OCI-LY7 (cell line): ENCODE data around the gene SOX5. TPM values are rescaled to one million over a fixed set of nuclear protein-coding genes. Genes with fewer than 3 reads are reported as not detected.

Experiments
- BruUV-seq: library from RNA; stranded (reverse); fragments of 400-500 nt; replicated peaks from 2 replicates; lab custom pipeline; 2021; lab: Mats Ljungman, UMichigan
- CTCF ChIA-PET: fragments of 300-600 bp; sonication (Branson Sonifier 250); formaldehyde crosslinking; loops from one replicate; lab custom pipeline; 2022; ENCODE audit warnings: antibody characterized with exemption; ENCODE audit not compliant: unreplicated experiment; lab: Charles Lee
- POLR2A ChIA-PET: fragments of 300-600 bp; sonication (Branson Sonifier 250); formaldehyde crosslinking; loops from one replicate; lab custom pipeline; 2022; ENCODE audit warnings: antibody characterized with exemption; lab: Charles Lee
- DNase-seq: peaks from one replicate; pipeline ENCODE4 v3.0.0-alpha.2; 2015; ENCODE audit warnings: low spot score
- H2AFZ ChIP-seq: fragments of 200-600 bp; sonication (generic), shearing (Covaris generic); 2 replicates; pipeline ENCODE4 v1.6.1; 2014; ENCODE audit warnings: mild to moderate bottlenecking, antibody characterized with exemption, low read length, moderate library complexity
- H3K27ac ChIP-seq: fragments of 200-600 bp; sonication (generic); 2 replicates; pipeline ENCODE4 v1.5.1; 2014; ENCODE audit warnings: mixed run types, low read depth, mild to moderate bottlenecking, moderate library complexity, low read length, inconsistent platforms; ENCODE audit not compliant: poor library complexity, severe bottlenecking
- H3K36me3 ChIP-seq: fragments of 200-600 bp; sonication (generic); 2 replicates; pipeline ENCODE4 v1.6.1; 2014; ENCODE audit warnings: mild to moderate bottlenecking, antibody characterized with exemption, low read length, moderate library complexity, mixed read lengths; ENCODE audit not compliant: insufficient read depth
- H3K4me1 ChIP-seq: fragments of 200-600 bp; sonication (generic); 2 replicates; pipeline ENCODE4 v1.5.1; 2014; ENCODE audit warnings: mild to moderate bottlenecking, low read length; ENCODE audit not compliant: insufficient read depth, poor library complexity, severe bottlenecking
- H3K4me2 ChIP-seq: fragments of 200-600 bp; sonication (generic); 2 replicates; pipeline ENCODE4 v1.6.1; 2014; ENCODE audit warnings: mild to moderate bottlenecking, low read length
- H3K4me3 ChIP-seq: fragments of 200-600 bp; sonication (generic); 2 replicates; pipeline ENCODE4 v1.5.1; 2014; ENCODE audit warnings: mild to moderate bottlenecking, low read depth, low read length; ENCODE audit not compliant: poor library complexity, severe bottlenecking
- H3K79me2 ChIP-seq: fragments of 200-600 bp; sonication (generic); 2 replicates; pipeline ENCODE4 v1.6.1; 2016; ENCODE audit warnings: low read depth, mild to moderate bottlenecking, low read length, moderate library complexity, mixed read lengths; ENCODE audit not compliant: insufficient read depth
- H3K9me2 ChIP-seq: fragments of 200-600 bp; sonication (generic); 2 replicates; pipeline ENCODE4 v1.6.1; 2016; ENCODE audit warnings: mild to moderate bottlenecking, low read length, mixed read lengths; ENCODE audit not compliant: insufficient read depth
- H3K9me3 ChIP-seq: fragments of 200-600 bp; sonication (generic); 2 replicates; pipeline ENCODE4 v1.6.1; 2014; ENCODE audit warnings: mild to moderate bottlenecking, mixed run types, low read length, mixed read lengths
- H4K20me1 ChIP-seq: fragments of 200-600 bp; sonication (generic); 2 replicates; pipeline ENCODE4 v1.6.1; 2014; ENCODE audit warnings: mild to moderate bottlenecking, antibody characterized with exemption, low read length, moderate library complexity, mixed read lengths; ENCODE audit not compliant: insufficient read depth
- EZH2phosphoT487 ChIP-seq: fragments of 200-600 bp; sonication (generic); IDR thresholded peaks from 2 replicates; pipeline ENCODE4 v1.6.1; 2018; ENCODE audit warnings: low read depth, borderline replicate concordance, mild to moderate bottlenecking, mixed run types, antibody characterized with exemption, low read length, moderate library complexity, mixed read lengths
- intact Hi-C: fragments of 100-400 bp; cut with micrococcal nuclease; formaldehyde crosslinking; loops from one replicate; pipeline ENCODE4 v1.10.0; 2022; ENCODE audit not compliant: unreplicated experiment
- total RNA-seq, 2 experiments: library from RNA; depleted of rRNA in 1 of 2; stranded (reverse); fragments of >200 nt in 1 of 2; shearing (Covaris generic) in 1 of 2; gene quantifications; 2 replicates each; pipeline ENCODE4 v1.2.3, GENCODE V29; 2014 to 2022
- TF ChIP-seq, protein P1 (sequence below): fragments of 200-600 bp; sonication (generic); conservative IDR thresholded peaks from 2 replicates; pipeline ENCODE4 v1.5.1; 2014; ENCODE audit warnings: mild to moderate bottlenecking, antibody characterized with exemption, low read length, moderate library complexity, mixed read lengths

SOX5 gene
- total RNA-seq, 2 experiments from 2014 or later, result 0.16 TPM; not detected in 1

DNA sequence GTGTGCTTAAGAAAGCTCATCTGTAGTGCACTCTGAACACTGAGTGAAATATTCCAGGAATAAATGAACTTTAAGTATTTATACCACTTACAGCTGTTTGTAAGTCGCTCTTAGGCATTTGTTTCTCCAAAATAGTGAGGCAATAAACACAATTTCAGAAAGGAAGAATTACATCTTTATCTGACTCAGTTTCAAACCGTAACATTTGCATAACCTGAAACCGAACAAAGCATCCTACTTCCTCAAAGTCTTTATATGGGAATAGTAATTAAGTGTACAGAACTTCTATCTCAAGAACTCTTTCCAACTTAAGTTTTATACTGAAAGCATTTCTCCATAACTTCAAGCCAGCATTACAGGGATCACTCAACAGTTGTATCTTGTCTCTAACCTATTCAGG lies 58.4 kb downstream of the SOX5 start:
- BruUV-seq, result no TSS peak
- Histone ChIP-seq H3K9me2 (no peaks in the 10 kb centered on the region), H3K9me3 (no peaks in the 10 kb centered on the region), H4K20me1 (no peaks in the 10 kb centered on the region), H3K27ac (no peak overlapping the region), H3K4me3 (no peak overlapping the region), H3K4me1 (no peaks in the 10 kb centered on the region), H2AFZ (no peak overlapping the region), H3K36me3 (no peaks in the 10 kb centered on the region), H3K79me2 (no peaks in the 10 kb centered on the region), H3K4me2 (0 out of 2 replicates have a peak overlapping the region, but pooled peaks have one; percentile 23)
- no peak for TF ChIP-seq EZH2phosphoT487
- no peak for DNase-seq
- ChIA-PET POLR2A (interaction anchor here (0.7 to 0.9 kb wide), 2 partner anchors 40 to 94 kb away, joined by 3 to 4 read pairs; no protein-coding TSS in a partner anchor), CTCF (no interaction called here)
- intact Hi-C loops, result no loop called here

DNA sequence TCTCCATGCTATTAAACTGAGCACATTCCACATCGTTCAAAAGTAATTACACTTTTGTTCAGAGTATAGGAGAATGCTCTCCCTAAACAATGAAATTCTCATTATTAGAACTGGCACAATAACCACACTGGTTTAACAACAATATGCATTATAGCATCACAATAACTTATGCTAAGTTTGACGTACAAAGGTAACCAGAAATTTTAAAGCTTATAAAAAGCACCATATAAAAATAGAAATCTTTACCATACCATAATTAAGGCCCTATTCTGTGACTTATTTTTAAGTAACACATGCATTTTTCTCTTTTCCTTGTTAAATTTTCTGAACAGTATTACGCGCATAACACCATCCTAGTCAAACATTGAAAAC lies 60.4 kb downstream of the SOX5 start:
- no peaks in the 10 kb centered on the region for H3K9me3 ChIP-seq
- no peaks in the 10 kb centered on the region for H3K36me3 ChIP-seq
- H4K20me1 ChIP-seq, result no peaks in the 10 kb centered on the region
- no TSS peak for BruUV-seq
- DNase-seq, result no peak
- H3K4me1 ChIP-seq, result no peaks in the 10 kb centered on the region
- H3K4me2 ChIP-seq, result no peak overlapping the region
- no peak for TF ChIP-seq EZH2phosphoT487
- TF ChIP-seq, protein P1, sequence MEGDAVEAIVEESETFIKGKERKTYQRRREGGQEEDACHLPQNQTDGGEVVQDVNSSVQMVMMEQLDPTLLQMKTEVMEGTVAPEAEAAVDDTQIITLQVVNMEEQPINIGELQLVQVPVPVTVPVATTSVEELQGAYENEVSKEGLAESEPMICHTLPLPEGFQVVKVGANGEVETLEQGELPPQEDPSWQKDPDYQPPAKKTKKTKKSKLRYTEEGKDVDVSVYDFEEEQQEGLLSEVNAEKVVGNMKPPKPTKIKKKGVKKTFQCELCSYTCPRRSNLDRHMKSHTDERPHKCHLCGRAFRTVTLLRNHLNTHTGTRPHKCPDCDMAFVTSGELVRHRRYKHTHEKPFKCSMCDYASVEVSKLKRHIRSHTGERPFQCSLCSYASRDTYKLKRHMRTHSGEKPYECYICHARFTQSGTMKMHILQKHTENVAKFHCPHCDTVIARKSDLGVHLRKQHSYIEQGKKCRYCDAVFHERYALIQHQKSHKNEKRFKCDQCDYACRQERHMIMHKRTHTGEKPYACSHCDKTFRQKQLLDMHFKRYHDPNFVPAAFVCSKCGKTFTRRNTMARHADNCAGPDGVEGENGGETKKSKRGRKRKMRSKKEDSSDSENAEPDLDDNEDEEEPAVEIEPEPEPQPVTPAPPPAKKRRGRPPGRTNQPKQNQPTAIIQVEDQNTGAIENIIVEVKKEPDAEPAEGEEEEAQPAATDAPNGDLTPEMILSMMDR, result no peak
- H3K4me3 ChIP-seq, result no peak overlapping the region
- no peaks in the 10 kb centered on the region for H3K9me2 ChIP-seq
- H2AFZ ChIP-seq, result no peak overlapping the region
- ChIA-PET POLR2A (no interaction called here), CTCF (no interaction called here)
- intact Hi-C loops, result no loop called here
- no peak overlapping the region for H3K27ac ChIP-seq
- H3K79me2 ChIP-seq, result no peaks in the 10 kb centered on the region

DNA sequence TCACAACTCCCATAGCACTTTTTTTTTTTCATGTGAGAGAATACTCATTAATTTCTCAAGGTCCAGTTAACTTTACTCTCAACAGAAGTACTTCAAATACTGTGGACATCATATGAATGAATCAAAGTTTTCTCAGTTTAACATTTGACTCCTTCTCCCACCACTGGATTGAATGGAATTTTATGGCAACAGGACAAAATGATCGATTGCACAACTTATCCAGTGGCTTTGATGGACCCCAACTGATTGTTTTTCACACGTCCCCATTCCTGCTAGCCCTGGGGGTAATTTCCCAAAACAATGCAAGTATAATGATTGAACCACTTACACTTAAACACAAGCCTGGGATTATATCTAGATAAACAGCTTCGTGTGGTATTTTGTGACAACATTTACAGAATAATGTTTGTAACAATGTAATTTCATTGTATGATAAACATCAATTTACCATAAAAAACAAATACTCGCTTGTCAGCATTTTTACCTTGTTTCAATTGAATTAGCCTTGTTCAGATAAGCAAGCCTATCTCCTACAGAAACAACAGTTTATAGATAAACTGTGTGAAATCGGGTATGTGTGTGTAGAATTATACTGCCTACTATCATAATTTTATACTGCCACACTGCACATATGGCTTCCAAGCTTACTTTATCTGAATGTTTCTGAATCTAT lies 60.9 kb downstream of the SOX5 start:
- no peaks in the 10 kb centered on the region for H3K9me2 ChIP-seq
- no peak overlapping the region for H3K4me3 ChIP-seq
- TF ChIP-seq, protein P1, result no peak
- TF ChIP-seq EZH2phosphoT487, result no peak
- ChIA-PET POLR2A (no interaction called here), CTCF (no interaction called here)
- no peak overlapping the region for H3K27ac ChIP-seq
- no peaks in the 10 kb centered on the region for H3K79me2 ChIP-seq
- DNase-seq, result no peak
- H2AFZ ChIP-seq, result no peak overlapping the region
- H3K9me3 ChIP-seq, result no peaks in the 10 kb centered on the region
- H3K36me3 ChIP-seq, result no peaks in the 10 kb centered on the region
- no TSS peak for BruUV-seq
- intact Hi-C loops, result no loop called here
- no peak overlapping the region for H3K4me2 ChIP-seq
- no peaks in the 10 kb centered on the region for H3K4me1 ChIP-seq
- no peaks in the 10 kb centered on the region for H4K20me1 ChIP-seq
